ENCODE measurements around the gene EP400.
A peak's percentile ranks its signal among the peaks of the same experiment; 100 is the strongest.
"Not testable (repeated sequence)": the region's sequence is repeated elsewhere in the genome, so short reads cannot be mapped to it uniquely, and the experiment has no call there.

Gene EP400

GRCh38 chr12:132071830-132072384, 122.2 kb downstream of the EP400 start:
- DNase-seq = no peak

DNA sequence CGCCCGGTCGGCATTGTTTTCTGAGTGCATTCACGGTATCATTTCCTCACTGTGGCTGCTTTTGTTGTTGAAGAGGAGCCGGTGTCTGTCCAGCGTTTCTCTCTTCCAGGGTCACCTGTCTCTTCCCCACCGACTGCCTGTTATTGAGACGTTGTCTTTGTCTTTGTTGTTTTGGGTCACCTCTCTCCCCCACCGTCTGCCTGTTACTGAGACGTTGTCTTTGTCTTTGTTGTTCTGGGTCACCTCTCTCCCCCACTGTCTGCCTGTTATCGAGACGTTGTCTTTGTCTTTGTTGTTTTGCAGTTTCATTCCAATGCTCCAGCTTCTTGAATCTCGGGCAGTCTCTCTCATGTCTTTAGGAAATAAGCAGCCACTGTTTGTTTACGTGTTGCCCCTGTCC, 124.5 kb downstream of the EP400 start:
- DNase-seq = no peak

- no peak for DNase-seq
Observed at GRCh38 chr12:132075026-132075713, 125.4 kb downstream of the EP400 start.

DNA sequence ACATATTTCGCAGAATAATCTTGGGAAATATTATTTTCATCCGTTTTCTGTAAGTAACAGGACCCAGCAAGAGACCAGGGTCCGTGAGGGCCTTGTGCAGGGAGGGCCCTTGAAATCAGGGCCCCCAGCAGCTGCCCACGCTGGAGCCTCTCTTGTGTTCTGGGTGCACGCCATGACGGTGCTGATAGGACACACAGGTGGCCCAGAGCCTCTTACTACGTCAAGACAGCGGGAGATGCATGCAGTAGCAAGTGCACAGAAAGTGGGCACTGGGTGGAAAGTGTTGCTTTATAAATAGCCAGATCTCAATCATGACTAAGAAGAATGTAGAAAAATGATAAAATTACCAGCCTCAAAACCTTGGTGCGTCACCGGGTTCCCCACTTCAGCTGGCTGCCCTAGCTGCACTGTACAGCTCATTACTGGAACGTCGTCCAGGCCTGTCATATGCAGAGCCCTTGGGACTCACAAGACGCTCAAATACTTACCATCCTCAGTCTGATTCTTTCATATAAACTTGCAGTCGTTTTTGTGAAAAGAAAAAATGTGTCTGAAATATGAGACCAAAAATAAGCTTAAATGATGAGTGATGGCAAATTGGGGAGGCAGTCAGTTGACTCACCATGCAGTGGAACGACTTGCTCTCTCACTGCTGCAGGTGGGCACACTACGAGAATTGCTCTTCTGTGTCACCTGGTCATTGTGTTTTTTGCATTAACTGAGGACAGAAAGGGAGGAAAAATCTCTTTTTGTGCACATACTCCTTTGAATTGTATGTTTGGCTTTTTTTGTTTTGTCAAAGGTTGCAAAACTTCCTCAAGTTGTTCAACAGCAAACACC, 126.2 kb downstream of the EP400 start:
- DNase-seq = no peak

DNA sequence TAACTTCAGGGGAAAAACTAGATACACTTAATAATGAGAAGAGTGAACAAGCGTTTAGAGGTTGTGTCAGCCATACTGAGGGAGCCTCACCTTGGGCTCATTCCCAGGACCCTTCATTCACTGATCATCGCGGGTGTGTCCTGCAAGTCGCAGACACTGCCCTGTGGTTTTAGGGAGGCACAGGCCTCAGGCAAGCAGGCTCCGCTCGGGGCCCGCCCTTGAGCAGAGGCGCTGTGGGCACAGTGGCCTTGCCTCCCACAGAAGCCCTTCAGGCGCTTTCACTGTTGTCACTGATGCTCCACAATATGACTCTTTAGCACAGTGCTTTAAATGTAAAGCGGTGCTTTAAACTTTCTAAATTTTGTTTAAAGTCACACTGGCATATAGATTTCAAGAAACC, 127.0 kb downstream of the EP400 start:
- no peak for DNase-seq

GRCh38 chr12:132077322-132078100, 127.8 kb downstream of the EP400 start:
- no peak for DNase-seq

GRCh38 chr12:132078190-132078589, 128.4 kb downstream of the EP400 start:
- DNase-seq = no peak

GRCh38 chr12:132079200-132079599, 129.5 kb downstream of the EP400 start:
- DNase-seq = no peak

DNA sequence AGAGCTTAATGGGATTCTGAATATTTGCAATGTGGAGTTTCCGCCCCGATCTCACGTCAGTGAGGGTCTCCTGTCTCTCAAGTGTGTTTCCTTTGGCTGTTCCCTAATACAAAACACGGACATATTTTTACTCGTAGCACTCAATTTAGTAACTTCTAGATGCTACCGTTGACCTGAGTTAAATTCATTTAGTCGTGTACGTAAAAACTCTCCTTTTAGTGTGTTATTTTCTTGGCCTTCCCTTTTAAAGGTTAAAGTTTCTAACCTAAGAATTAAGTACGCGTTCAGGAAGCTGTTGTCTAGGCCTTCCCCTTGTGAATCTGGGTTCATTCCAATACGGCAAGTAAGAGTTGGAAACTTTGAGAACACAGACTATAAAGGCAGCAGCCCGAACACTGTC, 130.0 kb downstream of the EP400 start:
- DNase-seq = no peak

GRCh38 chr12:132080515-132080914, 130.8 kb downstream of the EP400 start:
- not testable (repeated sequence) for DNase-seq

DNA sequence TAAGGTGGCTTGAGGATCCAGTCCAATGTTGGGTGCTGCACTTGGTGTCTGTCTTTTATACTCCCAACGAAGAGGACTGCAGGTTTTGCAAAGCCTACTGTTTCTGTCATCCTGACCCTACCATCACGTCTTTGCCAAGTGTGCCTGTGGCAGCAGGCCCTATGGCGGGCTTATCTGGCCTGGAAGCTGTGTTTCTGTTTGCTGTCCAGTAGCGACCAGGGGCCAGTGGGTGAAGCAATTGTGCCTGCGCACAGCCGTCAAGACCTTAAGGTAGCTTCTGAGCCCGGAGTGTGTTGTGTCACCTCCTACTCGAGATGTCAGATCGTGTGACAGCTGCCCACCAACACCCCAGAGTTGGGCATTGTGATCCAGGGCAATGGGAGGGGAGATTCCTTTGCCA, 131.7 kb downstream of the EP400 start:
- DNase-seq = no peak

- DNase-seq = no peak
Observed at GRCh38 chr12:132083614-132083940, 133.8 kb downstream of the EP400 start.

- peak; percentile 92 for DNase-seq
Observed at GRCh38 chr12:132083941-132084620, 134.3 kb downstream of the EP400 start.

DNA sequence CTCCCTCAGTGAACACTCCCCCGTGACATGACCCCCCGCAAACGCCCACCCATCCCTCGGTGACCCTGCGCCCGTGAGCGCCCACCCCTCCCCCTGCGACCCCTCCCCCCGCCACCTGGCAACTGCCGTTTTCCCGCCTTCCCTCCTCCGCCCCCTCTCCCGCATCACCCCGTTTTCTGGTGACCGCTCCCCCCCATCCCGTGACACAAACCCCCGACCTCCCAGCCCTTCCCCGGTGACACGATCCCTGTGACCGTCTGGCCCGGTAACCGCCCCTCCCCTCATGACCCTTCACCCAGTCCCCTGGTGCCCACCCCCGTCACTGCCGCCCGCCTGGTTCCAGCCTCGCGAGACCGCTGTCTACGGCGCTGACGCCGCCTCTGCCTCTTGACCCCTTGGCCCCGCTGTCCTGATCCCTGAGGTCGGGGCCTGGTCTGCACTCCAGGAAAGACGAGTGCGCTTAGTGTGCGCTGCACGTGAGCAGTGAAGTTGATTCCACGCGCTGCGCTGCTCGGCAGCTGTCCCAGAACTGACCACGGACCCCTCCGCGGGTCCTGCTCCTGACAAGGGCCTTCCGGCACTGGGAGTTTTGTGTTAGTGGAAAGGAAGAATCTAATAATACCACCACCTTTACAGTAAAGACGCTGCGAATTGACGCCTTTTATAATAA, 135.0 kb downstream of the EP400 start:
- peak; percentile 61 for DNase-seq

DNA sequence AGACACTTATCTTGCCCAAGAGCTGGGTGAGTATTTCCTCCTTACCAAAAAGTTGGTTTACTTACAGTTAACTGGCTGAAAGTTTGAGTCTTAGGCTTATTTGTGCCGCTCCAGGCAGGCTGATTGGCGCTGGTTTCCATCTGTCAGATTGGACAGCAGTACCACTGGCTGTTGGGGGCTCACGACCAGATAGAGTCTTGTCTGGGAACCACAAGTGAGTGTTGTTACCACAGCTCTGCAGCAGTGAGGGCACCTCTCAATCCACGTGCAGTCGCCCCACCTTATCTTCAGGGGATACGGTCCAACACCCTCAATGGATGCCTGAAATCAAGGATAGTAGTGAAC, 135.5 kb downstream of the EP400 start:
- DNase-seq = peak; percentile 19

DNA sequence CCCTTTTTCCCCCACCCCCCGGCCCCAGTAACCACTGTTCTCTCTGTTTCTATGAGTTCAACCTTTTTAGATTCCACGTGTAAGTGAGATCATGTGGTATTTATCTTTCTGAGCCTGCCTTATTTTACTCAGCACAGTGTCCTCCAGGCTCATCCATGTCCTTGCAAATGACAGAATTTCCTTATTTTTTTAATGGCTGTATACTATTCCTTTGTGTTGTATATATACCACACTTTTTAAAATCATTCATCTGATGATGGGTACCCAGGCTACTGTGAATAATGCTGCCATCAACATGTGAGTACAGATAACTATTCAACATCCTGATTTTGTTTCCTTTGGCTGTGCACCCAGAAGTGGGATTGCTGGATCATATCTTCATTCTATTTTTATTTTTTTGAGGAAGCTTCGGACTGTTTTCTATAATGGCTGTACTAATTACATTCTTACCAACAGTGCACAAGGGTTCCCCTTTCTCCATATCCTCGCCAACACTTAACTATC, 139.7 kb downstream of the EP400 start:
- no peak for DNase-seq

DNA sequence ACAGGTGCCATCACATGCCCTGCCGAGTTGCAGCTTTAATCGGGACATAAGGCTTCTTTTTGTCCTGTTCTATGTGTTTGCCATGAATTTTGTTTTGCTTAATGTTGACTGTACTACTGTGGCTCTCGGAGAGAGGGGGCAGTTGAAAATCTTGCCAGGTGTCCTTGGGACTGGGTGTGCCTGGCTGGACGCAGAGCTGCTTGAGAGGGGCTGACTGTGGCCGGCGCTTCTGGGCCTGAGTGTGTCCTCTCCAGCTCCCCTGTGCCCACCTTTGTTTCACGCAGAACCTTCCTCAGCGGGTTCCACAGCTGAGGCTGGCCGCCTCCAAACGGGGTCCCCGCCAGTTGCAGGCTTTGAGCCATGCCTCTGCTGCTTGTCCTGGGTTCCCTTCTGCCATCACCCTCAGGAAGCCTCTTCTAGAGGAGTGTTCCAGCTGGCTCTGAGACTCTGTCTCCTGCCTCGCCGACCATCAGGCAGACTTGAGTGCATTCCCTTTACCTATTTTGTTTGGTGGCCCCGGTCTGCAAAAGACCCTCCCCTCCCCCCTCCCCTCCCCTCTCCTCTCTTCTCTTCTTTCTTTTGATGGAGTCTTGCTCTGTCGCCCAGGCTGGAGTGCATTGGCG, 144.6 kb downstream of the EP400 start:
- no peak for DNase-seq

DNA sequence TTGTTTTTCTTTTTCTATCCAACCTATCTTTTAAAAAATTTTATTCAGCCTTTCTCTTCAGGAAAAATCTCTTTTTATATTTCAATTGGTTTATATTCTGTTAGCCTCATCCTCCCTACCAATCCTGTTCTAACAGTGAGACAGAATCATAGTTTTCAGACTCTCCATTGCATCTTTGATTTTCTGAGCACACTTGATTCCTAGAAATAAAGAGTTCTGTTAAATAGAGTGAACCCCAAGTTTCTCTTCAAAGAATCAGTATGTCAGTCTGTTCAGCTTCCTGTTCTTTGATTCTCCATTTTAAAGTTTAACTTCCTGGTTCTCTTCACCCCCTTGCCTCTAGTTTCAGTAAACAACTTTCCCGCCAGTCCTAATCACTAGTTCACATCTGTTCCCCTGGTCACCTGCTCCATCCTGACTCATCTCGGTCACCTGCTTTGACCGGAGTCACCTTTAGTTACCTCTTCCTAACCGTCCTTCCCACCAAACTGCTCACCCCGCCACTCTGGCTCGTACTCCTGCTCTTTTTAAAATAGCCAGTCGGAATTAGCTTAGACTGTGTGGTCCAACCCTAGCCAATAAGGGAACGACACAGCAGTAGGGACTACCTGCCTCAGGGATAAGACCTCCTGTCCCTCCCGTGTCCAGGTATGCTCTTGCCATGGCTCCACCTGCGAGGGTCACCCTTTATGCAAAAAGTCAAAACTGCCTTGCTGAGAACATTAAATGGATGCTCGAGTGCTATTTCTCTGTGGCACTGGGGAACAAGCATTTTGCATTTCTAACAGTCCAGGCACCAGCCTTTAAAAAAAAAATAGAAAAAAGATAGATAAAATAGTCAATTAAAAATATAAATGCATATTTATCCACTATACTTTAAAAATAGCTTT, 146.0 kb downstream of the EP400 start:
- no peak for DNase-seq

- DNase-seq = no peak
Observed at GRCh38 chr12:132099739-132100138, 150.0 kb downstream of the EP400 start.

DNA sequence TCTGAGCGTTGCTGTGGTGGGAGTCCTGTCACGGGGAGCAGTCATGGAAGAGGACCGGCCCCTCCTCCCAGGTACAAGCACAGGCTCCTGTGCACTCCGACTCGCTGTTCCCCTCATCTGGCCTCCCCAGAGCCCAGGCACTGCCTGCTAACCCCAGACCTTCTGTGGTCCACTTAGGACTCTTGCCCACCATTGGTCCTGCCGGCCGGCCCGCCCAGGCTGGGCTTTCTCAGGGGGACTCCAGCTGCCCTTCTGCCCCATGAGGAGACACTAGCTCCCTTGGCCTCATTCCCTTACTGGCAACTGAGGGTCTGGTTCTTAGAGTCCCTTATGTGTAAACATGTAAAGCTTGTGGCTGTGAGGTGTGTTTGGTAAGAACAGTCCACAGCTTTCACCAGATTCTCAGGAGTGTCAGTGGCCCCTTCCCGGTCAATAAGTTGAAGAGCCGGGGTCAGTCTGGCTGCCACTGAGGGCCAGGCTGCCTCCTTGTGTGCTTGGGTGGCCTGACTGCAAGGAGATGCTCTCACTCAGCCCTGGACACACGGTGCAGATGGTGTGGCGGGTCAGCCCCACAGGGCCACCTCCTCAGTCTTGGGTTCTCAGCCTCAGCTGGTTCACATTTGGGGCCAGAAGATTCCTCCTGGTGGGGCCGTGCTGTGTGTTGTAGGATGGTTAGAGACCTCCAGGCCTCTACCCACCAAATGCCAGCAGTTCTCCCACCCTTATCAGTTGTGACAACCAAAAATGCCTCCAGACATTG, 150.7 kb downstream of the EP400 start:
- no peak for DNase-seq

Measured in CD4-positive, alpha-beta T cell treated with Interleukin-21 for 1 hour (primary cell).